Endothelial cell (in vitro differentiated cells): ENCODE measurements around the gene MAMSTR. TPM values are rescaled to one million over a fixed set of nuclear protein-coding genes. Genes with fewer than 3 reads are reported as not detected.

Experiments
- DNase-seq: peaks from one replicate; pipeline ENCODE4 v3.0.0; 2021; ENCODE audit warnings: low spot score
- H3K27ac Mint-ChIP-seq: one replicate; pipeline ENCODE4 v1.8.0; 2021; ENCODE audit warnings: mixed read lengths, inconsistent platforms; ENCODE audit not compliant: unreplicated experiment
- H3K27me3 Mint-ChIP-seq: one replicate; pipeline ENCODE4 v1.8.0; 2021; ENCODE audit warnings: mild to moderate bottlenecking, moderate library complexity, mixed read lengths, inconsistent platforms; ENCODE audit not compliant: unreplicated experiment
- H3K36me3 Mint-ChIP-seq: one replicate; pipeline ENCODE4 v1.8.0; 2021; ENCODE audit warnings: mild to moderate bottlenecking, low read depth, mixed read lengths, inconsistent platforms; ENCODE audit not compliant: unreplicated experiment
- H3K4me1 Mint-ChIP-seq: one replicate; pipeline ENCODE4 v1.8.0; 2021; ENCODE audit warnings: mild to moderate bottlenecking, mixed read lengths, inconsistent platforms; ENCODE audit not compliant: unreplicated experiment
- H3K4me3 Mint-ChIP-seq: one replicate; pipeline ENCODE4 v1.8.0; 2021; ENCODE audit warnings: mild to moderate bottlenecking, mixed read lengths, inconsistent platforms; ENCODE audit not compliant: unreplicated experiment
- H3K9me3 Mint-ChIP-seq: one replicate; pipeline ENCODE4 v1.8.0; 2021; ENCODE audit warnings: mixed read lengths, inconsistent platforms; ENCODE audit not compliant: unreplicated experiment
- total RNA-seq: library from RNA; stranded (reverse); fragmentation: NEBNext Ultra II Directional; extraction: Animal tissue kit (Norgen Biotek cat#: 25700); gene quantifications from one replicate; pipeline ENCODE4 v1.2.1, GENCODE V29; 2021; ENCODE audit not compliant: unreplicated experiment
- TF ChIP-seq, protein P1 (sequence below): fragments of 200-600 bp; sonication (generic); IDR thresholded peaks from one replicate; pipeline ENCODE4 v1.5.0; 2021; ENCODE audit warnings: antibody characterized with exemption; ENCODE audit not compliant: unreplicated experiment

The MAMSTR gene
- total RNA-seq, 1 donor from 2014 or later: 1.5 TPM

DNA sequence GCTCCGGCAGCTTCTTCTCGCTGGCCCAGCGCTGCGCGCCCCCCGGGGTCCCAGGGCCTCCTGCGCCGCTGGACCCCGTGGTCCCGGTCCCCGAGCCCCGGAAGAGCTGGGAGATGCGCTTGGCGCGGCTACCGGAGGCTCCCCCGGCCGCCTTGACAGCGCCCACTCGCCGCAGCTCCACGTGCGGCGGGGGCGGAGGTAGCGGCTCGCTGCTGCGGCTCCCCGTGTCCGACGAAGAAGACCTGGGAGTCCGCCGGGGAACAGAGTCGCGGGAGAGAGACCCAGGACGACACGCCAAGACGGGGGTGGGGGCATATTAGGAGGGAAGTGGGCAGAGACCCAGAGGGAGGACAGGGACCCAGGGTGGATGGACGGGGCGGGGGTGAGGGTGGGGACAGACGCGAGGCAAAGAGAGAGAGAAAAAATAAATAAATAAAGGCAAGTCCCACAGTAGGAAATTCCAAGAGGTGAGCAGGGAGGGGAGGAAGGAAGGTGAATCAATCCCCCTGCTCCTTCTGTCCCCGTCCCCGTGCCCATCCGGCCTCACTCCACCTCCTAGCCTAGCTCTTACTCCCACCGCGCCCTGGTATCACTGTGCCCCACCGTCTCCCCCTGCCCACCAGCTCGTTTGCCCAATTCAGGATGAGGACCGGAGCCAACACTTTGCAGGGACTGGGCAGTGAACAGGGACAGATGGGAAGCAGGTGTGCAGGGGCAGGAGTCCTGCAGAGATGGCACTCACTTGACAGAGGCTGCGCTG, 20.1 kb upstream of the MAMSTR start:
- H3K36me3 Mint-ChIP-seq: peaks cover 29% of the 10 kb centered on the region
- no peaks in the 10 kb centered on the region for H3K9me3 Mint-ChIP-seq
- TF ChIP-seq, protein P1, sequence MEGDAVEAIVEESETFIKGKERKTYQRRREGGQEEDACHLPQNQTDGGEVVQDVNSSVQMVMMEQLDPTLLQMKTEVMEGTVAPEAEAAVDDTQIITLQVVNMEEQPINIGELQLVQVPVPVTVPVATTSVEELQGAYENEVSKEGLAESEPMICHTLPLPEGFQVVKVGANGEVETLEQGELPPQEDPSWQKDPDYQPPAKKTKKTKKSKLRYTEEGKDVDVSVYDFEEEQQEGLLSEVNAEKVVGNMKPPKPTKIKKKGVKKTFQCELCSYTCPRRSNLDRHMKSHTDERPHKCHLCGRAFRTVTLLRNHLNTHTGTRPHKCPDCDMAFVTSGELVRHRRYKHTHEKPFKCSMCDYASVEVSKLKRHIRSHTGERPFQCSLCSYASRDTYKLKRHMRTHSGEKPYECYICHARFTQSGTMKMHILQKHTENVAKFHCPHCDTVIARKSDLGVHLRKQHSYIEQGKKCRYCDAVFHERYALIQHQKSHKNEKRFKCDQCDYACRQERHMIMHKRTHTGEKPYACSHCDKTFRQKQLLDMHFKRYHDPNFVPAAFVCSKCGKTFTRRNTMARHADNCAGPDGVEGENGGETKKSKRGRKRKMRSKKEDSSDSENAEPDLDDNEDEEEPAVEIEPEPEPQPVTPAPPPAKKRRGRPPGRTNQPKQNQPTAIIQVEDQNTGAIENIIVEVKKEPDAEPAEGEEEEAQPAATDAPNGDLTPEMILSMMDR: no peak
- DNase-seq: no peak
- H3K27me3 Mint-ChIP-seq: peaks cover 32% of the 10 kb centered on the region
- peaks cover 33% of the 10 kb centered on the region for H3K4me1 Mint-ChIP-seq
- H3K27ac Mint-ChIP-seq: peak overlapping the region; percentile 82
- peak overlapping the region; percentile 98 for H3K4me3 Mint-ChIP-seq

DNA sequence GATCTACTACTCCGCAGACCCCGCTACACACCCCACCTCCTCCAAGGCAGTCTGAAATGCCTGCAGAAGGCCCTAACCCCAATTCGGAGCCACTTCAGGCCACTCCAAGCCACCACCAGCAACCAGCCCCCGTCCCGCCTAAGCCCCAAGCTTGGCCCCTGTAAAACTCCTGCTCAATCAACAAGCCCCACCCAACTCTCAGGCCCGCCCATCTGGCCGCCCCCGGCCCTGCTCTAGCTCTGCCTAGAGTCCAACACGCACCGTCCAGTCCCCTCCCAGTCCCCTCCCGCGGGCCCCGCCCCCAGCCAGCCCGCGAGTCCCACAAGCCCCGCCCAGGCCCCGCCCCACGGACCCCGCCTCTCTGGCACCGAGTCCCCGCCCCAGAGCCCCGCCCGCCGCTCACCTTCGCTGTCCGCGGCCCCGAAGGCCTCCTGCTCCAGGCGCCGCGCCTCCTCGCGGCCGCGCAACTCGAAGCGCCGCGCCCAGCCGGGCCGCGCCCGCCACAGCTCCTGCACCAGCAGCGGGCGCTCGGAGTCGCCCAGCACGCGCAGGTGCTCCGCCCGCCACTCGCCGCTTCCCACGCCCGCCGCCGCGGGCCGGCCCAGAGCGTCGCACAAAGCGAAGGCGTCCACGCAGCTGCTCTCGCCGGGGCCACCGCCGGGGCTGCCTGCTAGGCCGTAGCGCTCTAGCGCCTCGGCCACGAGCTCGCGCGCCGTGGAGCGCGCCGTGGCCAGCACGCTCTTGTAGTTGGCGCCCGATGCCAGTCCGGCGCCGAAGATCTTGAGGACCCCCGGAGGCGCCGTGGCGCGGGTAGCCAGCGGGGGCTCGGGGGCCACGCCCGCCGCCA, 19.3 kb upstream of the MAMSTR start:
- DNase-seq: peak; percentile 99
- H3K4me3 Mint-ChIP-seq: peak overlapping the region; percentile 99
- peaks cover 27% of the 10 kb centered on the region for H3K4me1 Mint-ChIP-seq
- H3K27me3 Mint-ChIP-seq: peaks cover 25% of the 10 kb centered on the region
- H3K9me3 Mint-ChIP-seq: no peaks in the 10 kb centered on the region
- TF ChIP-seq, protein P1: peak; percentile 39
- peaks cover 29% of the 10 kb centered on the region for H3K36me3 Mint-ChIP-seq
- peak overlapping the region; percentile 57 for H3K27ac Mint-ChIP-seq

DNA sequence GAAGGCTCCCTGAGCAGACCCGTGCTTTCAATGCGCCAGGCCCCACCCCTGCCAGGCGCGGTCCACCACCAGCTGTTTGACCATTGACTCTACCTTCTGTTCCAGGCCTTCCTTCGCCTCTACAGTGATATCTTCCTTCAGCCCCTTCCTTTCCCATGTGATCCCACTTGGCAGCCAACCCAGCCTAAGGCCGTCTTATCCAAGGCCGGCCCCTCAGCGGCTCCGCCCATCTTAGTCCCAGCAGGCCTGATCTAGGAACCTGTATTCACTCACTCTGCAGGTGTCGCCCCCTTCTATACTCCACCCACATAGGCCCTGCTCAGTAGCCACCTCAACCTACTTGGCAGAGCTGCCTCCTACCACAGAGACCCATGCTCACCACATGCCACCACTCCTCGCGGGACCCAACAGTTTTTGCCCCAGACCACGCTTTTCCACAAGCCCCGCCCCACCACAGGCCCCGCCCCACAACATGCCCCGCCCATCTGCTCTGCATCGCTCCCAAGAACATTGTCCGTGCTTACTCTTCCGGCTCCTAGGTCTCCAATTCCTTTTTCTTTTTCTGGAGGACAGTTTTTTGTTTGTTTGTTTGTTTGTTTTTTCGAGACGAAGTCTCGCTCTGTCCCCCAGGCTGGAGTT, 18.0 kb upstream of the MAMSTR start:
- H3K9me3 Mint-ChIP-seq: no peaks in the 10 kb centered on the region
- peaks cover 42% of the 10 kb centered on the region for H3K36me3 Mint-ChIP-seq
- TF ChIP-seq, protein P1: no peak
- H3K27me3 Mint-ChIP-seq: peaks cover 27% of the 10 kb centered on the region
- DNase-seq: no peak
- H3K4me1 Mint-ChIP-seq: peaks cover 35% of the 10 kb centered on the region
- peak overlapping the region; percentile 99 for H3K4me3 Mint-ChIP-seq
- peak overlapping the region; percentile 80 for H3K27ac Mint-ChIP-seq

DNA sequence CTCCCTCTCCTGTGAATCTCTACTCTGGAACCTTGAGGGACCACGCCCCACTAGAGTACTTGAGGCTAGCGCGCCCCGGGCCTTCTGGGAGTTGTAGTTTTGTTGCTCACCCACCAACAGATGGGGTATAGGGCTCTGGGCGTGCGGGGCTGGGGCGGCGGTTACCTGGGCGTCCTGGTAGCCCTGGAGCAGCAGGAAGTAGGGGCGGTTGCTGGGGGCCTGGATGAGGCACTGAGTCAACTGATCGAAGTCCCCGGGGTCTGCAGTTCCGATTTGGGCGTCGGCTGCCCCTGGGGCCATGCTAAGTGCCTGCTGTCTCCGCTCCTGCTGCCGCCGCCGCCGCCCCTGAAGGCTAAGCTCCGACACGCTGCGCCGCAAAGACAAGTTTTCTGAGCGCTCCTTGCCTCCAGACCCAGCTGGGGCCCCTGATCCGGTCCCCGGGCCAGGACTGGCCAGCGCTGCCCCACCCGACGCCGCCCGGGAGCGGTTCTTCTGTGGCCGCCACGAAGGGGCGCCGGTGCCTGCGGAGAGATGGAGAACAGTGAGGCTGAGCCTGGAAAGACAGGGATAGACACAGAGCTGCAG, 15.6 kb upstream of the MAMSTR start:
- H3K27ac Mint-ChIP-seq: no peak overlapping the region
- peaks cover 62% of the 10 kb centered on the region for H3K36me3 Mint-ChIP-seq
- peaks cover 28% of the 10 kb centered on the region for H3K27me3 Mint-ChIP-seq
- H3K9me3 Mint-ChIP-seq: no peaks in the 10 kb centered on the region
- H3K4me1 Mint-ChIP-seq: peaks cover 36% of the 10 kb centered on the region
- TF ChIP-seq, protein P1: no peak
- DNase-seq: no peak
- H3K4me3 Mint-ChIP-seq: peak overlapping the region; percentile 80
